GM21529 (cell line): ENCODE data around the gene AGMO.

Source experiments
- ATAC-seq: cut with Tn5 transposase; IDR thresholded peaks from one replicate; pipeline ENCODE4 v1.9.1; 2021; ENCODE audit not compliant: unreplicated experiment

AGMO gene

GRCh38 chr7:15159261-15159660, 402.6 kb downstream of the AGMO start:
- ATAC-seq = no peak

DNA sequence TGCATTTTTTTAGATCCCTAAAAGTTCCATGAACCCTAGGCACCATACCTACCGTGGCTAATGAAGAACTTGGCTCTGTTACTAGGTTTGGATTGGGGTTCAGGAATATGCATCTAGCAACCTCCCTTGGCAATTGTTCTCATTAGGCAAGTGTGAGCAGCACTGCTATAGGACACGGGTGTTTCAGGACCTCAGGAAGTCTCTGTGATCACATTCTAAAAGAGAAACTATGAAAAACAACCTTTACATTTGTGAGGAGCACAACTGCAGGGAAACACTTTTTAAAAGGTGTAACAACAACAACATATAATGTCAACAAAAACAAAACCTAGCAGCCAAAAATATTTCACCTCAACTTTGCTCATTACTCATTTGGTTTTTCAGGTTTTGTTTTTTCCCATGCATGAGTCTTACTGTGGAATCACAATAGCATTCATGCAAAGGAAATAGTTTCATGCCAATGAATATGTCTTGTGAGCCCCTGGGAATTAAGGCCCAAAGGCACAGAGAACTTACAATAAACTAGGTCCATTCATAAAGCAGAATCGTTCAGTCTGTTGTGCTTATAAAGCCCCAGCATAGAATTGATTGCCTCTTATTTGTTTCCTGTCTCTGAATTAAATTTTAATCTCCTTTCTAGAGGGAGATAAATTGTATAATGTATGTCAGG, 403.5 kb downstream of the AGMO start:
- no peak for ATAC-seq
